PC-3 (cell line): ENCODE measurements around the gene SETDB1.

Experiments
- CTCF ChIP-seq: fragments of 300-600 bp; sonication (generic); conservative IDR thresholded peaks from 2 replicates; pipeline ENCODE4 v1.5.1; 2017; ENCODE audit warnings: antibody characterized with exemption, low read depth, mild to moderate bottlenecking, low read length
- EZH2 ChIP-seq: fragments of 300-600 bp; sonication (generic); IDR thresholded peaks from one replicate; pipeline ENCODE4 v1.6.1; 2017; ENCODE audit warnings: antibody characterized with exemption, mild to moderate bottlenecking, low read length; ENCODE audit not compliant: unreplicated experiment

GRCh38 chr1:151007853-151008243, 81.7 kb downstream of the SETDB1 start:
- TF ChIP-seq CTCF (no peak), EZH2 (no peak)
